ENCODE results near the gene TTC13. TPM values are rescaled to one million over a fixed set of nuclear protein-coding genes. Genes with fewer than 3 reads are reported as not detected.

TTC13 gene
- total RNA-seq, 1 experiment from 2014 or later, result 4.4 TPM

- no peak for TF ChIP-seq CTCF (IDR thresholded peaks at IDR 0.05)
Observed at GRCh38 chr1:231016966-231017365, 38.3 kb upstream of the TTC13 start (continued).

- ChIA-PET POLR2A (no interaction called here), CTCF (interaction anchor here (1.4 to 2.0 kb wide), 3 partner anchors 75 to 195 kb away, joined by 3 to 15 read pairs (median 14); no protein-coding TSS in a partner anchor)
- no peak overlapping the region for H3K27ac Mint-ChIP-seq
- H3K4me3 Mint-ChIP-seq, result no peak overlapping the region
- H3K4me1 Mint-ChIP-seq, result peaks cover 19% of the 10 kb centered on the region
- H3K27me3 Mint-ChIP-seq (ENCODE audit: low read depth), result peaks cover 59% of the 10 kb centered on the region
- TF ChIP-seq ZNF138 (CRISPR knock-in tag; conservative IDR thresholded peaks at IDR 0.05) (no peak), AR (CRISPR knock-in tag; IDR thresholded peaks at IDR 0.05) (no peak), ZNF416 (CRISPR knock-in tag; IDR thresholded peaks at IDR 0.05) (no peak), NFE2L1 (CRISPR knock-in tag; IDR thresholded peaks at IDR 0.05) (no peak), ZMAT4 (CRISPR knock-in tag; IDR thresholded peaks at IDR 0.05) (no peak), CTCF (IDR thresholded peaks at IDR 0.05) (no peak), ZNF425 (CRISPR knock-in tag; conservative IDR thresholded peaks at IDR 0.05) (no peak), ZBTB21 (CRISPR knock-in tag; IDR thresholded peaks at IDR 0.05; ENCODE audit: borderline replicate concordance) (no peak), HMGA2 (CRISPR knock-in tag; IDR thresholded peaks at IDR 0.05) (no peak), HMGXB4 (CRISPR knock-in tag; IDR thresholded peaks at IDR 0.05) (no peak)
- no peaks in the 10 kb centered on the region for H3K9me3 Mint-ChIP-seq
- H3K36me3 Mint-ChIP-seq, result no peaks in the 10 kb centered on the region
- ATAC-seq, result no peak
- no peak for DNase-seq (ENCODE audit: low spot score)
Observed at GRCh38 chr1:231016234-231016633, 37.6 kb upstream of the TTC13 start.

GRCh38 chr1:231013391-231014015, 34.8 kb upstream of the TTC13 start:
- ChIA-PET CTCF (interaction anchor here (1.5 kb wide), 1 partner anchor 79 kb away, joined by 6 read pairs; no protein-coding TSS in a partner anchor), POLR2A (interaction anchor here (0.6 kb wide), 1 partner anchor 271 kb away, joined by 3 read pairs; no protein-coding TSS in a partner anchor)
- no peaks in the 10 kb centered on the region for H3K36me3 Mint-ChIP-seq
- no peaks in the 10 kb centered on the region for H3K4me1 Mint-ChIP-seq
- ATAC-seq (no peak), DNase-seq (ENCODE audit: low spot score) (no peak)
- H3K27ac Mint-ChIP-seq, result no peak overlapping the region
- peaks cover 48% of the 10 kb centered on the region for H3K27me3 Mint-ChIP-seq (ENCODE audit: low read depth)
- TF ChIP-seq TP53 (CRISPR knock-in tag; IDR thresholded peaks at IDR 0.05) (no peak), MXD4 (CRISPR knock-in tag; IDR thresholded peaks at IDR 0.05; ENCODE audit: borderline replicate concordance) (no peak), PRRX2 (CRISPR knock-in tag; IDR thresholded peaks at IDR 0.05) (no peak), ERG (CRISPR knock-in tag; IDR thresholded peaks at IDR 0.05) (no peak), ZNF671 (CRISPR knock-in tag; IDR thresholded peaks at IDR 0.05) (no peak), GTF2I (CRISPR knock-in tag; conservative IDR thresholded peaks at IDR 0.05) (no peak), ZNF232 (CRISPR knock-in tag; IDR thresholded peaks at IDR 0.05) (no peak), EMX1 (CRISPR knock-in tag; IDR thresholded peaks at IDR 0.05) (no peak), TEAD4 (CRISPR knock-in tag; IDR thresholded peaks at IDR 0.05) (no peak)
- no peaks in the 10 kb centered on the region for H3K9me3 Mint-ChIP-seq
- no peak overlapping the region for H3K4me3 Mint-ChIP-seq
